Stimulated activated CD4-positive, alpha-beta T cell treated with anti-CD3 and anti-CD28 coated beads, Interleukin-1b, Interleukin-23, amount 100 ng/mL, for 4 hours (primary cell): ENCODE measurements around the gene BHMT2.

Experiments used
- DNase-seq, 2 donors: peaks; one replicate each; pipeline ENCODE4 v3.0.0-alpha.2; 2020; ENCODE audit warnings: low read depth in 2 of 2

Gene BHMT2

GRCh38 chr5:79062436-79062835 lies 7.1 kb upstream of the BHMT2 start:
- no peak for DNase-seq

GRCh38 chr5:79070350-79070667 lies 742 bp downstream of the BHMT2 start:
- DNase-seq: no peak

- no peak for DNase-seq
Observed at GRCh38 chr5:79074641-79075040, 5.1 kb downstream of the BHMT2 start.

GRCh38 chr5:79075646-79076426 lies 6.3 kb downstream of the BHMT2 start:
- DNase-seq: no peak

- DNase-seq: no peak
Observed at GRCh38 chr5:79076819-79077218, 7.3 kb downstream of the BHMT2 start.

- peak in 1 of 2 donors; percentile 1 for DNase-seq
Observed at GRCh38 chr5:79077680-79078365, 8.3 kb downstream of the BHMT2 start.

- no peak for DNase-seq
Observed at GRCh38 chr5:79080804-79081203, 11.2 kb downstream of the BHMT2 start.

- no peak for DNase-seq
Observed at GRCh38 chr5:79081779-79082178, 12.2 kb downstream of the BHMT2 start.

- no peak for DNase-seq
Observed at GRCh38 chr5:79086116-79086515, 16.5 kb downstream of the BHMT2 start.

- no peak for DNase-seq
Observed at GRCh38 chr5:79088507-79088906, 18.9 kb downstream of the BHMT2 start.

GRCh38 chr5:79091064-79091463 lies 21.5 kb downstream of the BHMT2 start:
- no peak for DNase-seq

- no peak for DNase-seq
Observed at GRCh38 chr5:79093762-79094161, 24.2 kb downstream of the BHMT2 start.

- DNase-seq: no peak
Observed at GRCh38 chr5:79105868-79106267, 36.3 kb downstream of the BHMT2 start.

GRCh38 chr5:79107020-79107796 lies 37.6 kb downstream of the BHMT2 start:
- DNase-seq: no peak

GRCh38 chr5:79108086-79108485 lies 38.5 kb downstream of the BHMT2 start:
- no peak for DNase-seq

- no peak for DNase-seq
Observed at GRCh38 chr5:79108792-79109191, 39.2 kb downstream of the BHMT2 start.

- DNase-seq: peak in 1 of 2 donors; percentile 16
Observed at GRCh38 chr5:79109527-79110492, 40.2 kb downstream of the BHMT2 start.

- no peak for DNase-seq
Observed at GRCh38 chr5:79111387-79111959, 41.9 kb downstream of the BHMT2 start, which contains the start of gene BHMT. BHMT (plus strand) TSS chr5:79111809; CDS start chr5:79111886, 77 bp downstream.

- DNase-seq: no peak
Observed at GRCh38 chr5:79111960-79112702, 42.6 kb downstream of the BHMT2 start.

GRCh38 chr5:79112703-79113058 lies 43.1 kb downstream of the BHMT2 start:
- no peak for DNase-seq
